ENCODE measurements around the gene TMIE.
"Not testable (repeated sequence)": the region's sequence is repeated elsewhere in the genome, so short reads cannot be mapped to it uniquely, and the experiment has no call there.

TMIE gene

GRCh38 chr3:46704346-46704745 lies 3.2 kb downstream of the TMIE start:
- H2AFZ ChIP-seq (ENCODE audit: low read length, unreplicated experiment); H3K27ac ChIP-seq (ENCODE audit: low read depth, low read length); H3K79me2 ChIP-seq (ENCODE audit: control insufficient read depth, insufficient read depth, low read length, unreplicated experiment); H3K4me3 ChIP-seq (ENCODE audit: low read depth, low read length); H3K36me3 ChIP-seq (ENCODE audit: insufficient read depth, low read length): not testable (repeated sequence)
- H3K27me3 ChIP-seq (ENCODE audit: insufficient read depth, low read length), result peaks cover 11% of the 10 kb centered on the region
- peaks cover 12% of the 10 kb centered on the region for H3K4me1 ChIP-seq (ENCODE audit: control insufficient read depth, insufficient read depth, low read length, unreplicated experiment)

GRCh38 chr3:46705022-46705530 lies 3.9 kb downstream of the TMIE start:
- Histone ChIP-seq H2AFZ (ENCODE audit: low read length, unreplicated experiment) (no peak overlapping the region), H3K4me3 (ENCODE audit: low read depth, low read length) (no peak overlapping the region), H3K79me2 (ENCODE audit: control insufficient read depth, insufficient read depth, low read length, unreplicated experiment) (no peaks in the 10 kb centered on the region), H3K36me3 (ENCODE audit: insufficient read depth, low read length) (no peaks in the 10 kb centered on the region), H3K4me1 (ENCODE audit: control insufficient read depth, insufficient read depth, low read length, unreplicated experiment) (peaks cover 12% of the 10 kb centered on the region), H3K27ac (ENCODE audit: low read depth, low read length) (no peak overlapping the region), H3K27me3 (ENCODE audit: insufficient read depth, low read length) (peaks cover 11% of the 10 kb centered on the region)

- Histone ChIP-seq H3K79me2 (ENCODE audit: control insufficient read depth, insufficient read depth, low read length, unreplicated experiment) (no peaks in the 10 kb centered on the region), H3K27me3 (ENCODE audit: insufficient read depth, low read length) (peaks cover 11% of the 10 kb centered on the region), H3K4me3 (ENCODE audit: low read depth, low read length) (no peak overlapping the region), H3K4me1 (ENCODE audit: control insufficient read depth, insufficient read depth, low read length, unreplicated experiment) (peaks cover 8% of the 10 kb centered on the region), H2AFZ (ENCODE audit: low read length, unreplicated experiment) (no peak overlapping the region), H3K27ac (ENCODE audit: low read depth, low read length) (no peak overlapping the region), H3K36me3 (ENCODE audit: insufficient read depth, low read length) (no peaks in the 10 kb centered on the region)
Measured at GRCh38 chr3:46705751-46706552, 4.8 kb downstream of the TMIE start.

GRCh38 chr3:46706771-46707582 lies 5.8 kb downstream of the TMIE start:
- no peak overlapping the region for H3K4me3 ChIP-seq (ENCODE audit: low read depth, low read length)
- peaks cover 8% of the 10 kb centered on the region for H3K4me1 ChIP-seq (ENCODE audit: control insufficient read depth, insufficient read depth, low read length, unreplicated experiment)
- peaks cover 2% of the 10 kb centered on the region; the same call in 1 of the 2 replicates for H3K27me3 ChIP-seq (ENCODE audit: insufficient read depth, low read length)

GRCh38 chr3:46707601-46708011 lies 6.4 kb downstream of the TMIE start:
- H3K79me2 ChIP-seq (ENCODE audit: control insufficient read depth, insufficient read depth, low read length, unreplicated experiment), result no peaks in the 10 kb centered on the region
- no peak overlapping the region for H3K27ac ChIP-seq (ENCODE audit: low read depth, low read length)
- H3K4me1 ChIP-seq (ENCODE audit: control insufficient read depth, insufficient read depth, low read length, unreplicated experiment), result peaks cover 8% of the 10 kb centered on the region
- H2AFZ ChIP-seq (ENCODE audit: low read length, unreplicated experiment), result no peak overlapping the region
- no peaks in the 10 kb centered on the region for H3K36me3 ChIP-seq (ENCODE audit: insufficient read depth, low read length)
- no peak overlapping the region for H3K4me3 ChIP-seq (ENCODE audit: low read depth, low read length)
- H3K27me3 ChIP-seq (ENCODE audit: insufficient read depth, low read length), result no peaks in the 10 kb centered on the region; the same call in 1 of the 2 replicates

More at GRCh38 chr3:46706771-46707582, 5.8 kb downstream of the TMIE start:
- Histone ChIP-seq H3K79me2 (ENCODE audit: control insufficient read depth, insufficient read depth, low read length, unreplicated experiment) (no peaks in the 10 kb centered on the region), H3K27ac (ENCODE audit: low read depth, low read length) (no peak overlapping the region), H2AFZ (ENCODE audit: low read length, unreplicated experiment) (no peak overlapping the region), H3K36me3 (ENCODE audit: insufficient read depth, low read length) (no peaks in the 10 kb centered on the region)

GRCh38 chr3:46708401-46709156 lies 7.4 kb downstream of the TMIE start:
- Histone ChIP-seq H2AFZ (ENCODE audit: low read length, unreplicated experiment) (no peak overlapping the region), H3K36me3 (ENCODE audit: insufficient read depth, low read length) (no peaks in the 10 kb centered on the region), H3K4me1 (ENCODE audit: control insufficient read depth, insufficient read depth, low read length, unreplicated experiment) (peaks cover 8% of the 10 kb centered on the region)

GRCh38 chr3:46709157-46709654 lies 8.0 kb downstream of the TMIE start:
- H3K4me3 ChIP-seq (ENCODE audit: low read depth, low read length), result no peak overlapping the region
- no peak overlapping the region for H2AFZ ChIP-seq (ENCODE audit: low read length, unreplicated experiment)
- no peaks in the 10 kb centered on the region for H3K36me3 ChIP-seq (ENCODE audit: insufficient read depth, low read length)
- H3K27me3 ChIP-seq (ENCODE audit: insufficient read depth, low read length), result no peaks in the 10 kb centered on the region
- no peaks in the 10 kb centered on the region for H3K79me2 ChIP-seq (ENCODE audit: control insufficient read depth, insufficient read depth, low read length, unreplicated experiment)
- H3K27ac ChIP-seq (ENCODE audit: low read depth, low read length), result no peak overlapping the region
- peaks cover 8% of the 10 kb centered on the region for H3K4me1 ChIP-seq (ENCODE audit: control insufficient read depth, insufficient read depth, low read length, unreplicated experiment)

More at GRCh38 chr3:46708401-46709156, 7.4 kb downstream of the TMIE start:
- no peaks in the 10 kb centered on the region for H3K79me2 ChIP-seq (ENCODE audit: control insufficient read depth, insufficient read depth, low read length, unreplicated experiment)
- H3K4me3 ChIP-seq (ENCODE audit: low read depth, low read length), result no peak overlapping the region
- H3K27me3 ChIP-seq (ENCODE audit: insufficient read depth, low read length), result no peaks in the 10 kb centered on the region
- no peak overlapping the region for H3K27ac ChIP-seq (ENCODE audit: low read depth, low read length)

GRCh38 chr3:46709721-46710120 lies 8.5 kb downstream of the TMIE start:
- Histone ChIP-seq H3K27me3 (ENCODE audit: insufficient read depth, low read length) (no peaks in the 10 kb centered on the region), H3K79me2 (ENCODE audit: control insufficient read depth, insufficient read depth, low read length, unreplicated experiment) (no peaks in the 10 kb centered on the region), H3K36me3 (ENCODE audit: insufficient read depth, low read length) (no peaks in the 10 kb centered on the region), H3K4me3 (ENCODE audit: low read depth, low read length) (no peak overlapping the region), H2AFZ (ENCODE audit: low read length, unreplicated experiment) (no peak overlapping the region), H3K4me1 (ENCODE audit: control insufficient read depth, insufficient read depth, low read length, unreplicated experiment) (peaks cover 8% of the 10 kb centered on the region), H3K27ac (ENCODE audit: low read depth, low read length) (no peak overlapping the region)

GRCh38 chr3:46710229-46710628 lies 9.0 kb downstream of the TMIE start:
- Histone ChIP-seq H3K4me3 (ENCODE audit: low read depth, low read length) (no peak overlapping the region), H3K4me1 (ENCODE audit: control insufficient read depth, insufficient read depth, low read length, unreplicated experiment) (peaks cover 8% of the 10 kb centered on the region), H3K79me2 (ENCODE audit: control insufficient read depth, insufficient read depth, low read length, unreplicated experiment) (no peaks in the 10 kb centered on the region), H3K36me3 (ENCODE audit: insufficient read depth, low read length) (no peaks in the 10 kb centered on the region), H3K27me3 (ENCODE audit: insufficient read depth, low read length) (no peaks in the 10 kb centered on the region), H2AFZ (ENCODE audit: low read length, unreplicated experiment) (no peak overlapping the region), H3K27ac (ENCODE audit: low read depth, low read length) (no peak overlapping the region)

GRCh38 chr3:46710671-46711295 lies 9.6 kb downstream of the TMIE start:
- Histone ChIP-seq H2AFZ (ENCODE audit: low read length, unreplicated experiment) (no peak overlapping the region), H3K4me3 (ENCODE audit: low read depth, low read length) (no peak overlapping the region), H3K4me1 (ENCODE audit: control insufficient read depth, insufficient read depth, low read length, unreplicated experiment) (peaks cover 8% of the 10 kb centered on the region), H3K27ac (ENCODE audit: low read depth, low read length) (no peak overlapping the region), H3K27me3 (ENCODE audit: insufficient read depth, low read length) (no peaks in the 10 kb centered on the region), H3K36me3 (ENCODE audit: insufficient read depth, low read length) (no peaks in the 10 kb centered on the region), H3K79me2 (ENCODE audit: control insufficient read depth, insufficient read depth, low read length, unreplicated experiment) (no peaks in the 10 kb centered on the region)
